Breast epithelium (tissue), 4 donors: ENCODE results near the gene PRPSAP2. TPM values are rescaled to one million over a fixed set of nuclear protein-coding genes. Genes with fewer than 3 reads are reported as not detected.

Experiments used
- DNase-seq, 2 donors: peaks; one replicate each; pipeline ENCODE4 v3.0.0-alpha.2; 2019; ENCODE audit warnings: low spot score in 2 of 2
- H3K27ac ChIP-seq, 2 donors: fragments of 200-600 bp; sonication (generic) in 1 of 2; one replicate each; pipeline ENCODE4 v1.5.1; 2016 to 2019; ENCODE audit warnings: mild to moderate bottlenecking in 1 of 2
- H3K27me3 ChIP-seq, 2 donors: fragments of 200-600 bp; sonication (generic) in 1 of 2; one replicate each; pipeline versions ENCODE4 v1.5.1 to v1.6.0; 2017 to 2019; ENCODE audit warnings: control low read depth in 1 of 2, mild to moderate bottlenecking in 1 of 2
- H3K36me3 ChIP-seq: fragments of 200-600 bp; one replicate; pipeline ENCODE4 v1.5.1; 2019
- H3K4me1 ChIP-seq, 2 donors: fragments of 200-600 bp; sonication (generic); one replicate each; pipeline ENCODE4 v1.5.1; 2016 to 2019; ENCODE audit warnings: control low read depth in 1 of 2
- H3K4me3 ChIP-seq, 3 donors: fragments of 200-600 bp; sonication (generic); 1 replicate in 2 of 3; 2 replicates in 1 of 3; pipeline ENCODE4 v1.5.1; 2016 to 2019; ENCODE audit warnings: mild to moderate bottlenecking in 3 of 3, moderate library complexity in 2 of 3
- H3K9me3 ChIP-seq, 2 donors: fragments of 200-600 bp; sonication (generic) in 1 of 2; one replicate each; pipeline ENCODE4 v1.5.1; 2016 to 2019; ENCODE audit warnings: control low read depth in 1 of 2
- CTCF ChIP-seq, 3 donors: fragments of 450-650 bp; IDR thresholded peaks; one replicate each; pipeline ENCODE4 v1.5.1; 2016 to 2017; ENCODE audit warnings: antibody characterized with exemption in 3 of 3, mild to moderate bottlenecking in 3 of 3, moderate library complexity in 3 of 3
- POLR2A ChIP-seq: fragments of 450-650 bp; IDR thresholded peaks from one replicate; pipeline ENCODE4 v1.6.1; 2016; ENCODE audit warnings: antibody characterized with exemption, mild to moderate bottlenecking, moderate library complexity
- POLR2AphosphoS5 ChIP-seq, 3 donors: sonication (generic); formaldehyde crosslinking; IDR thresholded peaks; one replicate each; pipeline ENCODE4 v1.6.1; 2017; ENCODE audit warnings: antibody characterized with exemption in 3 of 3
- intact Hi-C: fragments of 100-400 bp; cut with DNase I; formaldehyde crosslinking; loops from one replicate; pipeline ENCODE4 v1.15.1; 2023; ENCODE audit warnings: low total_unique reads
- total RNA-seq, 3 donors: library from RNA; depleted of rRNA; stranded (reverse); fragments of >200 nt; gene quantifications; one replicate each; pipeline ENCODE4 v1.1.0, GENCODE V29; 2016

Gene PRPSAP2
- total RNA-seq, 3 donors from 2014 or later, result 16.0 to 41.3 (median 23.3) TPM

GRCh38 chr17:18946536-18946935 lies 88.6 kb downstream of the PRPSAP2 start:
- DNase-seq, result no peak
- Histone ChIP-seq H3K27ac (no peak overlapping the region), H3K4me3 (no peak overlapping the region), H3K9me3 (no peaks in the 10 kb centered on the region), H3K36me3 (no peaks in the 10 kb centered on the region), H3K4me1 (no peaks in the 10 kb centered on the region), H3K27me3 (peaks cover 0 to 15% of the 10 kb centered on the region in 2 donors)
- intact Hi-C loops, result no loop called here
- TF ChIP-seq POLR2AphosphoS5 (IDR thresholded peaks at IDR 0.05) (no peak), CTCF (IDR thresholded peaks at IDR 0.05) (no peak), POLR2A (no peak)

- H3K9me3 ChIP-seq, result no peaks in the 10 kb centered on the region
- H3K4me3 ChIP-seq, result no peak overlapping the region
- no peak for DNase-seq
- H3K4me1 ChIP-seq, result no peaks in the 10 kb centered on the region
- no peaks in the 10 kb centered on the region for H3K36me3 ChIP-seq
- no peak overlapping the region for H3K27ac ChIP-seq
- intact Hi-C loops, result no loop called here
- no peak for TF ChIP-seq CTCF (IDR thresholded peaks at IDR 0.05)
- TF ChIP-seq POLR2AphosphoS5 (IDR thresholded peaks at IDR 0.05), result no peak
- no peak for TF ChIP-seq POLR2A
- H3K27me3 ChIP-seq, result peaks cover 0 to 15% of the 10 kb centered on the region in 2 donors
These were observed 89.9 kb downstream of the PRPSAP2 start for GRCh38 chr17:18947866-18948265.

- TF ChIP-seq CTCF (IDR thresholded peaks at IDR 0.05) (no peak), POLR2AphosphoS5 (IDR thresholded peaks at IDR 0.05) (no peak), POLR2A (no peak)
- Histone ChIP-seq H3K4me1 (no peaks in the 10 kb centered on the region), H3K9me3 (no peaks in the 10 kb centered on the region), H3K27me3 (peaks cover 0 to 15% of the 10 kb centered on the region in 2 donors), H3K36me3 (no peaks in the 10 kb centered on the region), H3K4me3 (no peak overlapping the region), H3K27ac (no peak overlapping the region)
- intact Hi-C loops, result no loop called here
- DNase-seq, result no peak
These were observed 90.6 kb downstream of the PRPSAP2 start for GRCh38 chr17:18948476-18949006.

GRCh38 chr17:18949566-18949965 lies 91.6 kb downstream of the PRPSAP2 start:
- no peaks in the 10 kb centered on the region for H3K36me3 ChIP-seq
- TF ChIP-seq POLR2AphosphoS5 (IDR thresholded peaks at IDR 0.05) (no peak), POLR2A (no peak), CTCF (IDR thresholded peaks at IDR 0.05) (no peak)
- H3K27me3 ChIP-seq, result peaks cover 0 to 15% of the 10 kb centered on the region in 2 donors
- no peak overlapping the region for H3K27ac ChIP-seq
- no peak for DNase-seq
- H3K9me3 ChIP-seq, result no peaks in the 10 kb centered on the region
- intact Hi-C loops, result no loop called here
- no peaks in the 10 kb centered on the region for H3K4me1 ChIP-seq
- no peak overlapping the region for H3K4me3 ChIP-seq

- DNase-seq, result no peak
- Histone ChIP-seq H3K9me3 (no peaks in the 10 kb centered on the region), H3K27me3 (peaks cover 0 to 15% of the 10 kb centered on the region in 2 donors), H3K36me3 (no peaks in the 10 kb centered on the region), H3K4me3 (no peak overlapping the region), H3K27ac (no peak overlapping the region), H3K4me1 (no peaks in the 10 kb centered on the region)
- intact Hi-C loops, result no loop called here
- no peak for TF ChIP-seq POLR2A
- TF ChIP-seq CTCF (IDR thresholded peaks at IDR 0.05), result no peak
These were observed 92.4 kb downstream of the PRPSAP2 start for GRCh38 chr17:18950346-18950745.
